HG03432 (cell line): ENCODE results near the gene WNT1.
A peak's percentile ranks its signal among the peaks of the same experiment; 100 is the strongest.

Experiments used
- ATAC-seq: cut with Tn5 transposase; IDR thresholded peaks from one replicate; pipeline ENCODE4 v1.9.1; 2021; ENCODE audit warnings: mild to moderate bottlenecking, moderate library complexity; ENCODE audit not compliant: unreplicated experiment

WNT1 gene

DNA sequence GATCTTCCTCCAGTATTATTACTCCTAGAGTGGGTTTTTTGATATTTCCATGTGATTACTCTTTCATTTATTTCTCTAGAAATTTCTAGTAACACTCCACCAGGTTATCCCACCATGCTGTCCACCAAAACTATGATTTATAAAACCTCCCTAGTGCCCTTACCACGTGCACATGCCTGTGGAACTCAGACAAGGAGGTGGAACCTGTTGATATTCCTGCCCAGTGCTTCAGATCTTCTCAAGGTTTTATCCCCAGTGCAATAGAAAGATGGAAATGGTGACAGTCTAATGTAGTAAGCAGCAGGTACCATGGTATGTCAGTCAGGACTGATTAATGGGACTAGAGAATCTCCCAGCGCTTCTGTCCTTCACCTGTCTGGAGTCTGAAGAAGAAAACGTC is 17.3 kb upstream of the WNT1 start:
- no peak for ATAC-seq

DNA sequence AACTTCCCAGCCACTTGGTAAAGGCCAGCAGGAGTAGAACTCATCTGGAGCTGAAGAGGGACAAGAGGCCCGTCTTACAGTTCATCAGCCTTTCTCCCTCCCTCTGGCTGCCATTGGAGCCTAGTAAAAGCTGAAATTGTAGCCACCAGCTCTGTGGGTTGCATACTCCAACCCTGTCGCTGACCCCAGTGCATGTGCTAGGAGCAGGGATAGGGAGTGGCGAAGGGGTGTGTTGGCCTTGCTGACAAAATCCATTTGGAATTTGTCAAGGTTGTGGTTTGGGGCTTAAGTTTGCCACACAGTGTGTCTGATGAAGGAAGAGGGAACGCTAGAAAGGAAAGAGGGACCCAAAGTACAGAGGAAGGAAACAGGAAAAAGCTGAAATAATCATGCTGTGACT is 16.8 kb upstream of the WNT1 start:
- ATAC-seq = no peak

DNA sequence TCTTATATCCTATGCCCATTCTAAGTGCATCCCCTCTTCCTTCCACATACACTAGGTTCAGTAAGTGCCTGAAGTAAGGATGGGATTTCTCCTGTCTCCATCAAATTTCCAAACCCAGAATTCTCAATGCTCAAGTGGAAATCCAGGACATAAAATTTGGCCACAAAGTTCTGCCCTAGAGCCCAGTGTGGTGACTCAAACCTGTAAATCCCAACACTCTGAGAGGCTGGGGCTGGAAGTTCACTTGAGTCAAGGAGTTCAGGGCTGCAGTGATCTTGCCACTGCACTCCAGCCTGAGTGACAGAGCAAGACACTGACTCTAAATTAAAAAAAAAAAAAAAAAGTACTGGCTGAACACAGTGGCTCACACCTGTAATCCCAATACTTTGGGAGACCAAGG is 16.3 kb upstream of the WNT1 start:
- no peak for ATAC-seq

DNA sequence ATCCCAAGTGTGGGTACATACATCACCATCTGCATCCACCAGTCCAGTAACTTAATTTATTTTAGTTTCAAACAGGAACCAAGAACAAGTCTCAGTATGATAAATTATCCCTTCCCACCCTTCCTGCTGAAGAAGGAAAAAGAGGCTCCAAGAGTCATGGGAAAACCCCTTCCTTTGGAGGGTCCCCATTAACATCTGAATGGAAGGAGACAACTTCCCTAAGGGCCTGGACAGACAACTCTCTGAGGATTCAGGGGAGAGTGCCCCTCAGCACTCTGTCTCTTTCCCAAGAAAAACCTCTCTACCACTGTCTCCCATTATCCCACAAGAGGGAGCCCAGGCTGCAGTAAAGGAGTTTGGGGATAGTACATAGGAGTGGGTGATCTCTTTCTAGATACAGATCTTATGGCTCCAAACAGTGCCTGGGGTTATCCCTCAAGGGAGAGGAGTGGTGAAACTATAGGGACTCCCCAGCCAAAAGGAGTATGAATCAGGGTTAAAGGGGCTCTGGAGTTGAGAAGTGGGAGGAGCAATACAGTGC is 12.8 kb upstream of the WNT1 start:
- no peak for ATAC-seq

DNA sequence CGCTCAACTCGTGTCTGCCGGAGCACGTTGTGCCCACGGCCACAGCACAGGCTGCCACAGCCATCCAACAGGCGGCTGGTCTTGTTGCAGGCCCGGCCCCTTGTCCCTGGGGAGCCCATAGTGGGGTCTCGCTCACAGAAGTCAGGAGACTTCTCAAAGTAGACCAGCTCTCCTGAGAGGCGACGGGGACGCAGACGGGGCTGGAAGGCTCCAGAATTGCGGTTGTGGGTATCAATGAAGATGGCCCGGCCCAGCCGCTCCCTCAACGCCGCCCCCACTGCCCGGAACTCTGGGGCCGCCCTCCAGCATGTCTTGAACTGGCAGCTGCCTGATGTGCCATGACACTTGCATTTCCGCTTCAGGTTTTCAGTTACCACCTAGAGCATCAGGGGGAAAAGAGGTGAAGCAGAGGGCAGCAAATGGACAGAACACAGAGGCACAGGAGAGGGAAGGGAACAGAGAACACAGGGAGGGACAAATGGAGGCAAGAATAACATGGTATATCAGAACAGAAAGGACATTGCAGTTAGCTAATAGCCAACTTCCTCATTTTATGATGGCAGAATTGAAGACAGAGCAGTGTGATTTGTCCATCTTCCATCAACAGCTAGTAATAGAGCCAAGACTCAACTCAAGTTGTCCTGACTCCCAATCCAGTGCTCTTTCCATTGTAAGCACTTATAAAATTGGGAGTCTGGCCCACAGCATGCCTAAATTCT is 11.8 kb upstream of the WNT1 start:
- no peak for ATAC-seq

DNA sequence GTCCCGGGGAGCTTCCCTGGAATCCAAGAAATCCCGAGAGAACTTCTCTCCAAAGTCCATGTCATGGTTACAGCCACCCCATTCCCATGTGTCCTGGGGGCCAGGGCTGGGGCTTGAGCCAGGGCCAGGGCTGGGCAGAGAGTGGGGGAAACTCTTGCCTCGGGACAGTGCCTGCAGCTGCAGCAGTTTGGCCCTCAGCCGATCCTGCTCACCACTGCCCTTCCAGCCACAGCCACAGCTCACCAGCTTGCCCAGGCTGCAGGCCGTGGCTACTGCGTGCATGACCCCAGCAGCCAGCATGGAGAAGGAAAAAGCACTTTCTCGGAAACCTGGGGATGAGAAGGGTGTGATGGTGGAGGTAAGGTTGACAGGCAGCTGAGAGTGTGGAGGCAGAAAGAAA is 10.1 kb upstream of the WNT1 start:
- no peak for ATAC-seq

DNA sequence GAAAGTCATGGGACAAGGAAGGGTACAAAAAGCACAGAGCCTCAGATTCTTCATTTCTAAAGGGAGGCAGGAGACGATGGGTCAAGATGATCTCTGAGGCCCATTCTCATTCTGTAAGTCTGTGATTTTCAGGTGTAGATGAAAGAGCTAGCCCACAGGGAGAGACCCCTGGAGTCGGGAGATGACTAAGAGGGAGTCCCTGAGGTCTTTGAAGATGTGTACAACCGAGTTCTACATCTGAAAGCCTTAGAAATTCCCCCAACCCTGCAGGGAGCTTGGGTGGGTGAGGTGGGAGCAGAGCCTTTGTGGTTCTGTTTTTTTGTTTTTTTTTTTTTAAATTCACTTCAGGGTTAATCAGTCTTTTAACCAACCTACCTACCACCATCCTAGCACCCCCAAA is 9.7 kb upstream of the WNT1 start:
- no peak for ATAC-seq

DNA sequence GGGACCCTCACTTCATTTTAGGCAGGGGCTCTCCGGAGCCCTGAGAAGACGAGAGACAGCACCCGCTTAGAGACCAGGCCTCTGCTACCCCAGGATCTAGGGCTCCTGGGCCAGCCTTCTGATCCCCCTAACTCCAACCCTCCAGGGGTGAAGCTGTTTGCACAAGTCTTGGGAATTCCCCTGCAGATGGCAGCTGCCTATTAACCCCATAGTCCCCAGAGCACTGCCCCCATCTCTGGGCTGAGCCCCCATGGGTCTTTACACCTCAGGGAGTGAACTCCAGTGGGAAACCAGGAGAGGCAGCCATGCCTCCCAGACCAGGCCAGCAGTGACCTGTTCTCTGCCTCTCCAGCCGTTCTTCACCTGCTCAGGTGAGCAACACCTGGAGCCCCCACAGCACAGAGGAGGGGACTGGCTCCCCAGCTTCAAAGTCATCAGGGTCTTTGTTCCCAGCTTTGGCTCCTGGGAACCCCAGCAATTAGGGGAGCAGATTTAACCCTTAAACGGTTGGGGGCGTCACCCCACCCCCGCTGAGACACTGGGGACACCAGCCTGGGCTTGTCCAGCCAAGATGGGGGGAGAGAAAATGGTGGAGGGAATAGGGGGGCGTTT is 8.9 kb upstream of the WNT1 start:
- no peak for ATAC-seq

DNA sequence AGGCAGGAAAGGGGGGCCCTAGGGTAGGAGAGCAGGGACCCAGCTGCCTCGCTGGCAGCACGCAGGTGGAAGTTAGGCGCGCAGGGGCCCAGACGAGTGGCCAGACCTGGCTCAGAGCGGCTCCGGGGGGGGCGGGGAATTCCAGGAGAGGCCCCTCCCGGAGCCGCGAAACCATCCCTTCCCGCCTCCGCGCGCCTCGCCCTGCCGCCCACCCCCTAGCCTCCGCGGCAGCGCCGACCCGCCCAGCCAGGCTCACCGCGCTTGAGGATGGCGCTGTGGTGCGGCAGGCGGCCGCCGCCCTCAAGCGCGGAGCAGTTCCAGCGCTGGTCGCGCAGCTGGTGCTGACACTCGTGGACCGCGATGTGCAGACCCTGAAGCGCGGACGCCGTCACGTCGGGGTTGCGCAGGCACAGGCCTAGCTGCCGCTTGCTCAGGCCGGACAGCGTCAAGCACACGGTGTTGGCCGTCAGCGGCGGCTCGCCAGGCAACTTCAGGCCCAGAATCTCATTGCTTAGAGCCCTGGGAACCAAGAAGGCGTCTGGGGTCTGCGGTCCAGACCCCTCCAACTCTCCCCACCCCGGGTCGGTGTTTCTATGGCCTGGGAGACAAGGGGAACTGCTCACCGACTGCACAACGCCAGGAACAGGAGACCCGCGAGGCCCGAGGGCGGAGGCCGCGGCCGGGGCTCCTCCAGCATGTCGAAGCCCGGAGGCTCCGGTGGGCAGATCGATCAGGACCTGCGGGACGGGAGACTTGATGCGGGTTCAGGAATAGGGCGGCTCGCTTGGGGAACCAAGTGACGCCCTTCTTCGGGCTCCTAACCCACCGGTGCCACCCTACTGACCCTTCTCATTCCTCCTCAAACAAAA is 8.1 kb upstream of the WNT1 start:
- peak; percentile 41 for ATAC-seq

DNA sequence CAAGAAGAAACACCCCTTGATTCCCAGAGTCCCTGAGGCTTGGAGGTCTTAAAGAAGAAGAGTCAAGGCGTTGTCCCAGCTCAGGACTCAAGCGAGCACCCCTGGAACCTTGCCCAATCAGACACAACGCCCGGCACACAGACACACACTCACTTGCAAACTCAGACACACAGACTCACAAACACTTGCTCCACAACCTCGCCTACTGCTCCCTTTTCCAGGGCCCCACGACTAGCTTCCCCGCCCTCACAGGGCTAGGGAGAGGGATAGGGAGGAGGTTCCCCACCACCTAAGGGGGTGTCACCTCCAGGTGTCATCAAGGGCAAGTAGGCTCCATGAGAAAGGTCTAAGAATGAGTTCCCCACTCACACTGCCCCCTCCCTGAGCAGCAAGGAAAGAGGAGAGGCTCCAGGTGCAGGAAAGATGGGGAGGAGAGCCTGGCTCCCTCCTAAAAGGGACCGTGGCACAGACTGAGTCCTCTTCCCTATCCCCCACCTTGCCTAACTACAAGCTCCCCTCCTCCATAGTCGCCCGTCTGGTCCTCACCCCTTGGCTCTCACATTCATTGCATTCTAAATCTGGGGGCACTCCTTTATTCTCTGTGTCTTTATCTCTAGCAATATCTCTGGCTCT is 7.3 kb upstream of the WNT1 start:
- no peak for ATAC-seq

DNA sequence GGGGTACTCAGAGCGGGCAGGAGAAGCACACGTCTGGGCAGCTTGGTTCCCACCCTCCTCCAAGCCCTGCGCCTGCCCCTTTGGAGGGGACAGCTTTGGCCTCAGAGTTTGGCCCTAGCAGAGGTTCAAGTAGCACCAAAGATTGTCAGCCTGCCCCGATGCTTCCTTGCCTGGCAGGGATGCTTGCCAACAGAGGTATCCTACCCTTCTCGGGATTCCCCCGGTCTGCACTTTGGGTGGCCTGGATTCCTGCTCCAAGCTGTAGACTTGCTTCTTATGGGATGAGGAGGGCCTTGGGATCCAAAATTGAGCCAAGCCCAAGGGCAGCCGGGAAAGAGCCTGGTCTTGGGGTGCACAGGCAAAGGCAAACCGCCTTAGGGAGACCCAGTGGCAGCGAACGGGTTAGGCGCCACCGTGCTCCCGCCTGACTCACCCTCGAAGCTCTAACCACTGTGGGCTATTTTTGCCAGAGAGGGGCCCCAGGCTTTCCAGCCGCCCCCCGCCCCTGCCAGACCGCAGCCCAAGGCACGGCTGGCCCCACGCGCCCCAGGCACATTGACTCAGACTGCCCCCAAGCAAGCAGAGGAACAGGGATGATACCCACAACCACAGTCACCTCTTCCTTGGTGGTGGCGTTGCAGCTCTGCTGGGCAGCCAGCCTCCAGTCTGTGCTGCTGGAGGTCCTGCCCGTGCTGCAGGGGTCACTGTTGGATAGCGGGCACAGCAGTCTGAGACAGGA is 5.7 kb upstream of the WNT1 start:
- no peak for ATAC-seq

DNA sequence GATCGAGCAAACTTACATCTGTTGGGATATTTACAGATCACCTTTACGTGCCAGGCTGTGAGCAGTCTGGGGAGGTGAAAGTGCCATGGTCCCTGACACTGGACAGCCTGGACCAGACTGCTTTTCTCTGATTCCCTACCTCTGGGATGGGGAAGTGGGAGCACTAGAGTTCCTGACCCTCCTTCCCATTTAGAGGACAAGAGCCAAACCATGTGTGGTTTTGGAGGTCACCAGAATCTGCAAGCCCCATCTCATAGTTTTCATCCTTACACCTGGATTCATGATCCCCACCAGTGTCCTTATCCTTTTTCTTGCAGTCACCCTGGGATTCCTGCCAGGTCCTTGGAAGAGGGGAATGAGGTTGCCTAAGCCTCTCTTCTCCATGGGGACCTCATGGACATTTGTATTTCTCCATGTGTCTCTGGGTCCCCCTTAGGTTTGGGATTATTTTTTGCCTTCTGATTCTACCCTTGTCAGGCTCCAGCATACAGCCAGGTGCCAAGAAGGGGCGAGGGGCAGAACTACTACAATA is 5.1 kb upstream of the WNT1 start:
- no peak for ATAC-seq

DNA sequence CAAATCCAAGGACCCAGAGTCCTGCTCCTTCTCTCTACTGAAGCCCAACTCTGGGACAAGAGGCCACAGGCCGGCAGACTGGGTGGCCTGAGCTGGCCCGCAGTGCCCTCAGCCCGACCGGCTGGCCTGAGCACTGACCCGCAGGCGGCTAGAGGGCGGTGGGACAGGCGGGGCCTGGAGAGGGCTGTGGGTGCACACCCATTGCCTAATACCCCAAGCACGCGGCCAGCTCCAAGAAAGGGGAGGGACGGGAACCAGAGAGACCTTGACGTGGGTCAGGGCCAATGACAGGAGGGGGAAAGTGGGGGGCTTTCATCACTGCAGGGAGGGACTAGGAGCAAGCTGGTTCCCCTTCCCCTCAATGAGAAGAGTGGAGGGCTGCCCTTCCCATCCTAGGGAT is 4.6 kb upstream of the WNT1 start:
- ATAC-seq = no peak

DNA sequence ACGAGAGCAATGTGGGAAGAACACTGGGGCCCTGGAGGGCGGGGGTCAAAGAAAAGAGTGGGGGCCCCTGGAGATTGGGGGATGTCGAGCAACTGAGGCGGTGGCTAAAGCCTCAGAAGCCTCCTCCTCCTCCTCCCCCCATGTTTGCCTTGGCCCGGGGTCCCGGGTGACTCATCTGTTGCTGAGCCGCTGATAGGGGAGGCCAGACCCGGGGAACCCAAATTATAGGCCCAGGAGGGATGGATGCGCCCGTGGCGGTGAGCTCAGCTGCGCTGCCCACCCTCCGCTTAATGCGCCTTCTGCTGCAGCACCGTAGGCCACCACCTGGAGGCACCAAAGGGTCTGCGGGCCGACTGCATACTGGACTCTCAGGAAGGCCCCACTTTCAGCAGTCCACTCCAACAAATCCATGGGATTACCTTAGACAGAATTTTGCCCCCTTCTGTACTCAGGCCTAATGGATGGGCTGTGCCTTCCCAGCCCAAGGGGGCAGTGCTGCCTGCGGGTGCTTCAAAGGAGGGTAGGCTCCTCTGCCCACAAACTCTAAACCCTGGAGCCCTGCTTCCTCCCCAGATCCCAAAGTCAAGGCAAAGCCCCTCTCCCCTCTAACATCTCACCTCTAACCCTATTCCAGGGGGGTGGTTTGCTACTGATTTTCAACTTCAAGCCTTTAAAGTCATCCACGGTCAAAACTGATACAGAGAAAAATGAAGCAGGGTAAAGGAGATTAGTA is 4.0 kb upstream of the WNT1 start:
- ATAC-seq = no peak

DNA sequence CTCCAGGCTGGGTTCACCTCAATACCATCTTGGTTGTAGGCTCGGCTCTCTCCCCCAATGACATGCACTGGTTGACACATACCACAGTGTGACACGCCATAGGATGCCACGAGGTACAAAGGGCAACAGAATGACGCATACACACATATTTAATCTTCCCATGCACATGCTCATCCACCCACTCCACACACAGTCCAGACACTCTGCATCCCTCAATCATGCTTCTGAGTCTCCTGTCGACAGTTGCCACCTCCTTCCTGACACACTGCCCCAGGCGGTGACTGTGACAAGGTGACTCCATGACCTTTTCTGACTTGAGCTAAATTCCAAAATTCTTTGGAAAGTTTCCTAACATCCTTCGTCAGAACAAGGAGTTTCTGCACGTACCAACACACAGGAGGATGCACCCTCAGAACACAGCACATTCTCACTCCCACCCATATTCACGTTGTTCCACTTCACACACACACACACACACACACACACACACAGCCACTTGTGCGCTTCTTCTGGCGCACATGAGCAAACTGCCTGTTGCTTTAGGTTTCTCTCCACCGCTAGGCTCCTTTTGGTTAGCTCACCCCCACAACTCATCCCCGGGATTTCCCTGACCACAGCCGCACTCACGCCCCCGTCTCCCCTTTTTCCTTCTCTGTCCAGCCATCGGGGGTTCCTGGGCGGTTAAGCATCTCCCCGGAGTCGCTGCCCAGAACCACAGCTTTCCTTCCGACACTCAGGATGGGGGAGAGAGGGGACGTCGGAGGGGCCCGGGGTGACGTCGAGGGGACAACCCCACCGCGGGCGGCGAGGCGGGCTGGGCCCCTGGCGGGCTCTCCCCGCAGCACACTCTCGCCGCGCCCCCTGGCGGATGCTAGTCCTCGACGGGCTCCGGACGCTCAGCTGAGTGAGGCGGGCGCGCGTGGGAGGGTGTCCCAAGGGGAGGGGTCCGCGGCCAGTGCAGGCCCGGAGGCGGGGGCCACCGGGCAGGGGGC is 536 bp upstream of the WNT1 start:
- no peak for ATAC-seq

DNA sequence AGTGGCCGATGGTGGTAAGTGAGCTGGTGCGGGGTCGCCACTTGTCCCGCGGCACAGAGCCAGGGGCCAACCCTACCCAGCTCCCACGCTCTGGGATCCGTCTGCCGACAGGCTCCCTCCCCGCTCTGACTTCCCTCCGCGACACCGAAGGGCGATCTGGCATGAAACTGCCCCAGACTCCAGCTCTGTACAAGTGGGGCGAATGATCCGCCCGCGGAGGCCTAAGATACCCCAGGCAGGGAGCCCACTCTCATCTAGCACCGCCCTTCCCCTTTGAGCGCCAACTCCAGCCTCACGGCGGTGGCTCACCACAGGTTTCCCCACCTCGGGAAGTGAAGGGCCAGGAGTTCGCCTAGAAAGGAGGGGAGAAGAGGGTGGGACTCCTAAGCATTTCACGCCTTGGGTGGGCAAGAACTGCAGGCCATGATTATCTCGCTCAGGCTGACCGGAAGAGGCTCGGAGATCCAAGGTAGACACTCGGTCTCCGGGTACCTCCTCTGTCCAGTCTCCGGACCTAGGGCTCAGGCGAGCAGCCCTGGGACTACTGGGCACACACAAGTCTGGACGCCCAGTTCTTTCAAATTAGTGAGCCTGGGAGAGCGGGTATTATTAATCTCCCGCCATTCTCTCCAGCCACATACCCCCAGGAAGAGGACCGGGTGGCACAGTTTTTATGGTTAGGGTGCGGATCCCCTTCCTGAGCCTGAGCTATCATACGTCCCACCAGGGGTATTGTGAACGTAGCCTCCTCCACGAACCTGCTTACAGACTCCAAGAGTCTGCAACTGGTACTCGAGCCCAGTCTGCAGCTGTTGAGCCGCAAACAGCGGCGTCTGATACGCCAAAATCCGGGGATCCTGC is 849 bp downstream of the WNT1 start:
- no peak for ATAC-seq

DNA sequence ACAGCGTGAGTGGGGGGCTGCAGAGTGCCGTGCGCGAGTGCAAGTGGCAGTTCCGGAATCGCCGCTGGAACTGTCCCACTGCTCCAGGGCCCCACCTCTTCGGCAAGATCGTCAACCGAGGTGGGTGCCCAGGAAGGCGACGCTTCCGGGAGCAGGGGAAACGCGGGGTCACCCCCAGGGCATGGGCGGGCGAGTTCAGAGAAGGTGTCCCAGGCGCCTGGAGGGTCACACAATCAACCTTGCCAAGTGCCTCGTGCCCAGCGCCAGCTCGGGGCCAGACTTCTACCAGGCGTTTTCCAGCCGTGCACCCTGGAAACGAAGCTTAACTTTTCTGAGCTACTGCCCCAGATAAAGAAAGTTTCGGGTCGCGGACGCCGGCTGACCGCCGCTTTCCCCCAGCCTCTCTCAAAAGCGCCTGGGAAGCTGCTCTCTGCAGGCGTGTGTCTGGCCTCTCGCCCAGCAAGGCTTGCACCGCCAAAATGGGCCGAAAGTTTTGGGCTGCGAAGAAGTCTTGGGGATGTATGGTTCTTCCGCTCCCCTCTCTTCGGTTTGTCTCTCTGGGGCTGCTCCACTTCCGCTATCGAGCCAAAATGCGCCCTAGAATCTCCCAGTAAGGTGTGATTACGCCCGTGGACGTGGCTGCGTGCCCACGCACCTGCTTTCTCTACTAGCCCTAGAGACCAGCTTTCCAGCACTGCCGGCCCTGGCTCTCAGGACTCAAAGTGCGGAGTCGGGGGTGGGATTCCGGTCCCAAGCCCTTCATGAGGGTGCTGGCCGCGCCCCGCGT is 1.7 kb downstream of the WNT1 start:
- no peak for ATAC-seq
